PC-3 (cell line): Measurements from ENCODE around the gene DYTN.

Source experiments
- CTCF ChIP-seq: fragments of 300-600 bp; sonication (generic); conservative IDR thresholded peaks from 2 replicates; pipeline ENCODE4 v1.5.1; 2017; ENCODE audit warnings: antibody characterized with exemption, low read depth, mild to moderate bottlenecking, low read length
- EZH2 ChIP-seq: fragments of 300-600 bp; sonication (generic); IDR thresholded peaks from one replicate; pipeline ENCODE4 v1.6.1; 2017; ENCODE audit warnings: antibody characterized with exemption, mild to moderate bottlenecking, low read length; ENCODE audit not compliant: unreplicated experiment

GRCh38 chr2:206698811-206699210, 19.4 kb downstream of the DYTN start:
- no peak for TF ChIP-seq CTCF
- TF ChIP-seq EZH2, result no peak
